MM.1S (cell line): Measurements from ENCODE around the gene SLC7A8.

Experiments used
- CTCF ChIP-seq: fragments of 300-600 bp; sonication (generic); IDR thresholded peaks from 2 replicates; pipeline ENCODE4 v1.5.1; 2016; ENCODE audit warnings: antibody characterized with exemption, low read length, mixed read lengths
- EZH2 ChIP-seq: fragments of 300-600 bp; sonication (generic); optimal IDR thresholded peaks from 2 replicates; pipeline ENCODE3; 2017; ENCODE audit warnings: low read depth, mild to moderate bottlenecking, antibody characterized with exemption, low read length, mixed read lengths
- EZH2phosphoT487 ChIP-seq: fragments of 300-600 bp; sonication (generic); IDR thresholded peaks from 2 replicates; pipeline ENCODE4 v1.6.1; 2018; ENCODE audit warnings: antibody characterized with exemption, low read length

GRCh38 chr14:23115918-23116317 lies 67.5 kb downstream of the SLC7A8 start:
- TF ChIP-seq CTCF (no peak), EZH2phosphoT487 (no peak), EZH2 (no peak)
